GM12864 (cell line): ENCODE data around the gene OPA1.

Experiments
- DNase-seq: peaks from one replicate; pipeline ENCODE4 v3.0.0-alpha.2; 2011; ENCODE audit warnings: low read depth
- H3K4me3 ChIP-seq: 2 replicates; pipeline ENCODE4 v1.5.1; 2011; ENCODE audit warnings: mild to moderate bottlenecking, low read depth, low read length, control low read depth
- TF ChIP-seq, protein P1 (sequence below): IDR thresholded peaks from 2 replicates; pipeline ENCODE4 v1.5.1; 2011; ENCODE audit warnings: low read depth, mild to moderate bottlenecking, moderate library complexity, low read length, control low read depth, inconsistent platforms; ENCODE audit errors: missing control alignments

OPA1 gene

DNA sequence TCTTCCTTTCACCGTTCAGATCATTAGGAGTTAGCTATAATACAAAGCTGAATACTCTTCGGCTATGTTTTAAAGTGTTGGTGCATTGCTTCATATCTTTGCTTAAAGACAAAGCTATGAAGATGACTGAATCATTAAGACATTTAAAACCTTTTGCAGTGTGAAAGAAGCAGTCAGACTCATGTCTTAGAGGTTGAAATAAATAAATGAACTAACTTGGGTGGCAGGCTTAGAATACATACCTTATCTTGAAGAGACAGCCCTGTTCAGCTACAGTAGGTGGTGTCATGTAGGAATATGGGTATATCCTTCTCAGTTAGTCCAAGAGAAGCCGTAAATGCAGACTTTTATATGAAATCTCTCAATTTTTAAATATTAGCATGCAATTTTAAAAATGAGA is 63.4 kb downstream of the OPA1 start:
- H3K4me3 ChIP-seq = no peak overlapping the region
- DNase-seq = no peak
- TF ChIP-seq, protein P1, sequence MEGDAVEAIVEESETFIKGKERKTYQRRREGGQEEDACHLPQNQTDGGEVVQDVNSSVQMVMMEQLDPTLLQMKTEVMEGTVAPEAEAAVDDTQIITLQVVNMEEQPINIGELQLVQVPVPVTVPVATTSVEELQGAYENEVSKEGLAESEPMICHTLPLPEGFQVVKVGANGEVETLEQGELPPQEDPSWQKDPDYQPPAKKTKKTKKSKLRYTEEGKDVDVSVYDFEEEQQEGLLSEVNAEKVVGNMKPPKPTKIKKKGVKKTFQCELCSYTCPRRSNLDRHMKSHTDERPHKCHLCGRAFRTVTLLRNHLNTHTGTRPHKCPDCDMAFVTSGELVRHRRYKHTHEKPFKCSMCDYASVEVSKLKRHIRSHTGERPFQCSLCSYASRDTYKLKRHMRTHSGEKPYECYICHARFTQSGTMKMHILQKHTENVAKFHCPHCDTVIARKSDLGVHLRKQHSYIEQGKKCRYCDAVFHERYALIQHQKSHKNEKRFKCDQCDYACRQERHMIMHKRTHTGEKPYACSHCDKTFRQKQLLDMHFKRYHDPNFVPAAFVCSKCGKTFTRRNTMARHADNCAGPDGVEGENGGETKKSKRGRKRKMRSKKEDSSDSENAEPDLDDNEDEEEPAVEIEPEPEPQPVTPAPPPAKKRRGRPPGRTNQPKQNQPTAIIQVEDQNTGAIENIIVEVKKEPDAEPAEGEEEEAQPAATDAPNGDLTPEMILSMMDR = no peak

DNA sequence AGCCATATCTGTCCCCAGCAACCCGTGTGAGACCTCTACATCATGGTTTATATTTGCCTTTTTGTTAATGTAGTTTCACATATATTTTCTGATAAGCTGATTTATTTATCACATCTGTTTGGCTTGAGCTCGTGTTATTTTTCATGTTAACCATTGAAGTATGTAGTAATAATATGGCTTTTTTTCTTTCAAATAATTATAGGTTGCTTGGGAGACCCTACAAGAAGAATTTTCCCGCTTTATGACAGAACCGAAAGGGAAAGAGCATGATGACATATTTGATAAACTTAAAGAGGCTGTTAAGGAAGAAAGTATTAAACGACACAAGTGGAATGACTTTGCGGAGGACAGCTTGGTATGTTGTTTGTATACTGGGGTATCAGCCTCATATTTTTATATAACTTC is 63.9 kb downstream of the OPA1 start:
- no peak for DNase-seq
- H3K4me3 ChIP-seq = no peak overlapping the region
- TF ChIP-seq, protein P1 = no peak

DNA sequence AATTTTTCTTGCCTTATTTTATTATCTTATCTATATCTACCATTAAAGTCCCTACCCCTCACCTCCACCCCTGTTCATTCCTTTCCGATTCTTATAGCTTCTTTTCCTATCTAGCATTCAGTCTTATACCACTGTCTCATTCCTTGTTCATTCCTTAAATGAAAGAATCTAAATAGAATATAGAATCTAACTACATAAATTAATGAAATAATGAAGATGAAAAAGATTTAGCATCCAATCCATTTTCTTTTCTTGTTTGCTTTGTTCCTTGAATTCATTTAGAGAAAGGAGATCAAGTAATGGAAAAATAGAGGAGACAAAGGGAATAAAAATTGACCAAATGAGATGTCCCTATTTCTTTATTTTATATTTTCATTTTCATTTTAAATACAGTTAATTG is 67.2 kb downstream of the OPA1 start:
- no peak overlapping the region for H3K4me3 ChIP-seq
- TF ChIP-seq, protein P1 = no peak
- DNase-seq = no peak

DNA sequence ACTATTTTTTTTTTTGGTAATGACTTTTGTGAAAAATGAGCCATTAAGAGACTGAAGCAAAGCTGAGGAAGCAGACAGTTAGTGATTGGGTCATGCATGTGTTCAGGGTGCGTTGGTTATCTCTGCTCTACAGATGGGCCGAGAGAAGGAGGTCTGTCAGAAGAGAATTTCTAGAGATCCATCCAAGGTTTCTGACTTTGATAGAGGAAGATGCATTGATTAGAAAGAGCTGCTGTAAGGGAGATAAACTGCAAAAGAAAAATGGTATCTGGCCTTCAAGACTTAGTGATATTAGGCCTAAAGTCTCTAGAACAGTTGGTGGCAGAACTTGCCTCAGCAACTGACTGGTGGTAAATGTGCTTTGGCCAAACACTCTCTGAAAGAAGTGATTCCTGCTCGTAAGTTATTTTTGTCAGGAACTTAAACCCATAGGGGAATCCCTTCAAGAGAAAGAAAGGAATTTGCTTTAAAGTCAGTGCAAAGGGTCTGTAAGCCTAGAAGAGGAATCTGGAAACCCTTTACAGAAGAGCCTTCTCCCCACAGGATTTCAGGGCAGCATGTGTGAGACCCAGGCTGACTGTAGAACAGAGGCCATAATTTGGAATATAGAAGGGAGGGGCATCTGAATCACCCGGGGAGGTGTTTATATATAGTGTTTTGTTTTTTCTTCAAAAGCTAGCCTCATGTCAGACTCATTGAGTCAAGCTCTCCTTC is 67.8 kb downstream of the OPA1 start:
- no peak for DNase-seq
- TF ChIP-seq, protein P1 = no peak
- H3K4me3 ChIP-seq = no peak overlapping the region

DNA sequence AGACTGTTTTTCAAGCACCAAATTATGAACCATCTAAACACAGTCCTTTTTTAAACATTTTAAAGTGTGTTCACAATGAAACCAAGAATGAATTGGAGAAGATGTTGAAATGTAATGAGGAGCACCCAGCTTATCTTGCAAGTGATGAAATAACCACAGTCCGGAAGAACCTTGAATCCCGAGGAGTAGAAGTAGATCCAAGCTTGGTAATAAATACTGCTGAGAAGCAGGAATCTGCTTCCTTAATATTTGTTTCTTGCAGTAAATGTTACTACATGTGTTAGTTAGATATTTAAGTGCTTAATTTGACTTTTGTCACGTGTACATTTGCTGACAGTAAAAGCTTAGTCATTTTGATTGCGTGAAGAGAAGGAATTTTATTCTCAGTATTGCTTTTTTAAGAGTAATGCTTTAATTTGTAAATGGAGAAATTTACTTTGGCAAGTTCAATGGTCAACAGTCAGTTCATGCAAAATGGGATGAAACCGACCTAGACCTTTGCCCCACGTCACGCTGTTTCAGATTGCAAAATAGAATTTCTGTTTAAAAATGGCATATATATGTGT is 69.8 kb downstream of the OPA1 start:
- no peak for DNase-seq
- TF ChIP-seq, protein P1 = no peak
- no peak overlapping the region for H3K4me3 ChIP-seq

DNA sequence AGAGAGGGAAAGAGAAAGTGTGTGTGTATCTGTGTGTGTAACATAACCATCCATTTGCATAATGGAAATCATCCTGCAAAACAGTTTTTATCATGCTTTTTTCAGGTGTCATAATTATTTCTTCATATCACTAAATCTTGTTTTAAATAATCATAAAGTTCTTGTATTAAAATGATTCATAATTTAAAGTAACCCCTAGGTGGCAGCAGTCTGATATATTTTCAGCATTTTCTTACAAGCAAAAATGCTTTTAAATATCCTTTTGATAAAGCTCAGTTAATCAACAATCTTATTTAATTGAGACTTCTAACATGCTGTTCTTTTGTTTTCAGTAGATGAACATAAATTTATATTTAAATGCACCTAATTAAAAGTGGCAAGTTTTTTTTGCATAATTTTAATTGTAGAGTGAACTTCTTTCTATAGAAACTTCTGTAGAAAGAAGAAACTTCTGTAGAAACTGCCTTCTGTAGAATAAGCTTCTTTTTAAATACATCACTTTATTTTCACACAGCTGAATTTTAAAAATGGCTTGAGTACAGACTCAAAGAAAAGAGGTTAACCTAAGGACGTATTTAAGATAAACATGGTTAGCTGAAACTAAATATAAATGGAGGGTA is 72.5 kb downstream of the OPA1 start:
- no peak overlapping the region for H3K4me3 ChIP-seq
- TF ChIP-seq, protein P1 = peak; percentile 32
- no peak for DNase-seq

DNA sequence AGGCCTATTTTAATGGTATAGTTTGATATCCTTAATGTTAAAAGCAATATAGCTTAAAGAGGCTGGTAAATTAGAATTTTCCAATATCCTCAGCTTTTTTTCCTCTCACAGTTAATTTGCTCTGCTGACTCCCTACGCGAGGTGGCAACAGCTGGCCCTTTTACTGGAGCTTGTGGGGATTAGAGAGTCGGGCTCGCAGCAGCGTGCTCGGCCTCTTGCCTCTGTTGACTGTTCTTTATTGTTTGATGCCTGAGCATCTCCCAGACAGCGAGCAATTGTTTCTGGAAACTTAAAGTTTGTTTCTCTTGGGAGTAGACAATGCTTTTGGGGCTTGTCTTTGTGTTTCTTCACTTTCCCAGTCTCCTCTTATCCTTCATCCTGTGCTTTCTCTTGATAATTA is 80.8 kb downstream of the OPA1 start:
- no peak for DNase-seq
- TF ChIP-seq, protein P1 = no peak
- no peak overlapping the region for H3K4me3 ChIP-seq
